ENCODE data around the gene MAPKAPK3.
"Not testable (repeated sequence)": the region's sequence is repeated elsewhere in the genome, so short reads cannot be mapped to it uniquely, and the experiment has no call there.

Gene MAPKAPK3

DNA sequence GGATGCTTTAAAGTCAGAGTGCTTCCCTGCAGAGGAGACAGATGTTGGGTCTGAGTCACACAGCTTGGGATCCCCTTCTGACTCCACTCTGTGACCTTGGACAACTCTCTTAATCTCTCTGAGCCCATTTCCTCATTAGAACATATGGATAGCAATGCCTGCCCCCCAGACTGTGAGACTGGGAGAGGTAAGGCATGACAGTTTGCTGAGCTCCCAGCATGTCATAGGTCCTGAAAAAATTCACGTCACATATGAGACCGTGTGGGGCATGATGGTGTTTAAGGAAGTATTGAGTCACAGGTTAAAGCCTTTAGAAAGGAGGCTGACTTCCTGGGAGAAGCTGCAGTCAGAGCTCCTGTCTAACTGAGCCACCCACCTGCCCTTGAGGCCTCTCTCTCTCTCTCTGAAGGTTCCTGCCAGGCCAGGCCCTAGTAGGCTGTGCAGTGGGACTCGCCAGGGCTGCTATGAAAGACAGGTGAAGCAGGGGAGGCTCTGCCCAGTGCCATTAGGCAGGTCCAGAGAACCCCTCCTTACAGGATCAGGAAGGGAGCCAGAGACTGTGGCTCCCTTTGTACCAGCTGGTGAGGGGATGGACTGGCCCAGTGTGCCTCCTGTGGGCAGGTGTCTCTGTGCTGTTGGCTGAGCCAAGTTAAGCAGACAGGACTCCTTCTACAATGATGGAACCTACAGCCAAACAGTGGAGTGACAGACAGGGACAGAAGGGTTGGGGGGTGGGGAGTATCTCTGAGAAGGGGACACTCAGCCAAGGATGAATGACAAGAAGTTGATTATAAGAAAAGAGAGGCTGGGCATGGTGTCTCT lies 38.3 kb downstream of the MAPKAPK3 start:
- DNase-seq (ENCODE audit: low read depth), result no peak

DNA sequence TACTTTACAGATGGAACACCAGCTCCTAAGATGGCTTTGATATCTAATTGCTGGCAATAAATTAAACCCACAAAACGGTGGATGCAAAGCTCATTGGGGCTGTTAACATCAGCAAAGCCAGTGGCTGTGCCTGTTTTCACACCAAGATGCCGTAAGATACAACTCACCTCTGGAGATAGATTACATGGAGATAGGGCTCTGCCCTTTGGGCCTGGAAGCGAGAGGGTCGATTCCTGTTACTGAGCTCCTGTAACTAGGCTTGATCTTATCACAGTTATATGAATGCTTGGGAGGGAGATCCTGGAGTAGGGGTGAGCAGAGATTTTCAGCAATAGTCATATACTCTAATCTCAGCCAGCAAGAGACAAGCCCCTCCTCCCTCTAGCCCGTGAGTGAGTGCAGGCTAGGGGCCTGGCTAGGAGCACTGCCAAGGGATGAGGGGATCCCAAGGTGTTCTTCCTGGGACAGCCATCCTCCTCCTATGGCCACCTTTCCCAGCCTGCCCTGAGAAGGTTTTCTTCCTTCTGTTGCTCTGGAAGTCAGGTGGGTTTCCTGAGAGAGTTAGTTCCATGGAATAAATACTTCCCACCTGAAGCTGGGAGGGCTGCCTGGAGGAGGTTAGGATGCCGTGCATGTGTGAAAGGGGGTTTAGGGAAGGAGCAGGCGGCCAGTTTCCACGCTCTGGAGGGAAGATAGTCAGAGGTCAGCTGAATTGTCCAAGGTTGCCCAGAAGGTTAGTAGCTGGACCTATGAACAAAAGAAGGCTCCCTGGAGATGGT lies 39.7 kb downstream of the MAPKAPK3 start:
- no peak for DNase-seq (ENCODE audit: low read depth)

GRCh38 chr3:50657407-50657806 lies 40.5 kb downstream of the MAPKAPK3 start:
- DNase-seq (ENCODE audit: low read depth), result no peak

DNA sequence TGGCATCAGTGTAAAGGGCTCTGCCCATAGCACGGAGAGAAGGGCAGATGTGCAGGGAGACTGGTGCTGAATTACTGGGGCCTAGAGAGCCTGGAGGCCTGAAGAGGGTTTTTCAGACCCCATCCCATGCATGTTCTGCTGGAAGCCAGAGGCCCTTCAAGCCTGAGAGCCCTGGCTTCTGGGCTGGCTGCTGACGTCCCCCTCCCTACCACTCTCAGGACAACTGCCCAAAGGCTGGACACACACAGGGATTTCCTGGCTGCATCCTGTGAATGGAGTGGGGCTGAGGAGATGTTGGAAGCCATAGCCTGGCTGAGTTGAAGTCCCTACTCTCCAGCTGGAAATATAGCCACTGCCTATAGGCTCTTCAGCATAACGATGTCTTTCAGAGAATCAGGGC lies 40.9 kb downstream of the MAPKAPK3 start:
- no peak for DNase-seq (ENCODE audit: low read depth)

- DNase-seq (ENCODE audit: low read depth), result no peak
Observed at GRCh38 chr3:50658416-50658815, 41.5 kb downstream of the MAPKAPK3 start.

- no peak for DNase-seq (ENCODE audit: low read depth)
Observed at GRCh38 chr3:50658831-50659230, 41.9 kb downstream of the MAPKAPK3 start.

DNA sequence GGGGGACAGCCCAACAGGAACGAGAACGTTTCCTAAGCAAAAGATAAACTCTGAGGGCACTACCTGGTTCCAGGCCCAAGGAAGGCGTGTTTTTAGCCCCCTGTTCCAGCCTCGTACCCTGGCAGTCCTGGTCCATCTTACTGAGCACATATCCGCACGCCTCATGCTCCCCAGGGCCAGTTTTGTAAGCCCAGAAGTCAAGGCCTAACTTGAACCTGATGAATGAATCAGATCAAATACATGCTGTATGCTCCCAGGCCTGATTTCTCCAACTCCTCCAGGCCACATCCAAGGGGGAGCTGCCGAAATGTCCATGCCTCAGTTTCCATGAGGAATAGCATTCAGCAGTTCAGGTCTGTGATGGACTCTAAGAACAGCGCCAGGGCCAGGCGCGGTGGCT lies 43.4 kb downstream of the MAPKAPK3 start:
- no peak for DNase-seq (ENCODE audit: low read depth)

- DNase-seq (ENCODE audit: low read depth), result no peak
Observed at GRCh38 chr3:50661321-50661837, 44.4 kb downstream of the MAPKAPK3 start.

DNA sequence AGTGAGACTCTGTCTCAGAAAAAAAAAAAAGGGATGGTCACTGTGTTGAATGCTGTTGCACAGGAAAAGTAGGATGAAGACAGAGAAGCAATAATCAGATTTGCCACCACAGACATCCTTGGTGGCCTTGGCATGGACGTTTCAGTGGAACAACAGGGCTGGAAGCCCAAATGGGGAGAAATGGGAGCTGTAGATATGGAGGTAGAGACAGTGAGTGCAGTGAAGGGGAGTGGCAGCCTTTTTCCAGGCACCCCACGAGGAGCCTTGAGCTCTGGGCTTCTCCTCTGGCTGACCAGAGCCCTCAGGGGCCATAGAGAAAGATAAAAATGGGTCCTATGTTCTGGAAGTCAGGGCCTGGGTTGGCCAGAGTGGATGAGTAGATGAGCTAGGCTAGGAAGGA lies 45.5 kb downstream of the MAPKAPK3 start:
- DNase-seq (ENCODE audit: low read depth), result no peak

GRCh38 chr3:50665081-50665840 lies 48.3 kb downstream of the MAPKAPK3 start:
- DNase-seq (ENCODE audit: low read depth), result no peak

DNA sequence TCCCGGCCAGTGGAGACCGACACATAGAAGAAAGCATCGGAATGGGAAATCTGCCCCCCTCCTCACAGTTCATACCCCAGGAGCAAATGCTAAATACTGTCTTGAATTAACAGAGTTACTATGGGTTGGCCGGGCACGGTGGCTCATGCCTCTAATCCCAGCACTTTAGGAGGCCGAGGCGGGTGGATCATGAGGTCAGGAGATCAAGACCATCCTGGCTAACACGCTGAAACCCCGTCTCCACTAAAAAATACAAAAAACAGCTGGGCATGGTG lies 48.8 kb downstream of the MAPKAPK3 start:
- DNase-seq (ENCODE audit: low read depth), result not testable (repeated sequence)

DNA sequence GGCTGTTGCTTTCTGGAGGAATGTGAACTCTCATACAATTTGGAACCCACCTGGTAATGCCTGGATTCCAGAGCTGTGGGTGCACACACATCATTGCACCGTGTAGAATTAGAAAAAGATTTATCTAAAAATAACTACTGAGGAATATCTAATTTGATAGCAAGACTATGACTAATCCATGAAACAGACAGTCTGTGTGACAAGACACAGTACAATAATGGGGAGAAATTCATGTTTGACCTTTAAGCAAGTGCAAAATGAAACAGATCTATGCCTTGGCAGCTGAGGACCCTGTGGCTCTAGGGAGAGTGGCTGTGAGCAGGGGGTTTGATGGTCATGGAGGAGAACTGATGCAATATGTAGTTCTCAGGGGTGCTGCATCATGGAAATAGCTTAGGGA lies 49.9 kb downstream of the MAPKAPK3 start:
- no peak for DNase-seq (ENCODE audit: low read depth)

- no peak for DNase-seq (ENCODE audit: low read depth)
Observed at GRCh38 chr3:50671331-50671730, 54.4 kb downstream of the MAPKAPK3 start.

GRCh38 chr3:50672656-50673055 lies 55.7 kb downstream of the MAPKAPK3 start:
- no peak for DNase-seq (ENCODE audit: low read depth)

GRCh38 chr3:50673931-50674330 lies 57.0 kb downstream of the MAPKAPK3 start:
- no peak for DNase-seq (ENCODE audit: low read depth)

DNA sequence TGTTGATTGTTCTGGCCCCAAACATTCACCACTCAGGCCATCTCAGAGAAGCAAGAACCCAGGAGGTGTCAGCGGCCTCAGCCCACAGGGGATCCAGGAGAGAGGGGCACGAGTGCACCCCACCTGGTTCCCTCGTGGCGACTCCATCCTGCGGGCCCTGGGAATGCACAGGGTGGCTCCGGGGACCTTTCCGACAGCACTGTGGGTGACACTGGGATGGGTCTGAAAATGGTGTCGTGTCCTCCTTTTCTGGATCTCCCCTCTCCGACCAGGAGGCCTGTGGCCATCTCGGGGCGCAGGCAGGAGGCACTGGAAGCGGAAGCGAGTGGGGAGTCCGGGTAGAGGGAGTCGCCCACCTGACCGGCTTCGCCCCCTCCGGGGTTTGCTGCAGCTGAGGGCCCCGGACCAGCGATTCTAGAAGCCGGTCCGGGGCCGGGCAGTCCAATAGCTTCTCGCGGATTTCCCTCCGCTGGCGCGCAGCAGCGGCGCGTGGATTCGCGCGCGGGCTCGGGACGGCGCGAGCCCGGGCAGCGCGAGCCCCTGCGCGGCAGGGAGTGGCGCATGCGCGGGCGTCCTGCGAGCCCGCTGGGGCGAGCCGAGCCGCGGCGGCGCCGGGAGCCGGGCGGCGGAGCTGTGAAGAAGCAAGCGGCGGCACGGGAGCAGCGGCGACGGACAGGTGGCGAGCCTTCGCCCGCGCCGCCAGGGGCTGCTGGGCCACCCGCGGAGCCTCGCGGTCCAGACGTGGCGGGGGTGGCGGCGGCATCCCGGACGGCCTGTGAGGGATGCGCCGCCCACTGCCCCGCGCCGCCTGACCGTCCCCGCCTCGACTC lies 57.6 kb downstream of the MAPKAPK3 start, which contains the start of gene DOCK3:
TSS of gene DOCK3 (plus strand) at position 579 of the 830 bp plus-strand sequence. CDS start 337 bp downstream, outside the sequence.
- DNase-seq (ENCODE audit: low read depth), result peak; percentile 48

- peak; percentile 31 for DNase-seq (ENCODE audit: low read depth)
Observed at GRCh38 chr3:50675179-50676030, 58.5 kb downstream of the MAPKAPK3 start.

DNA sequence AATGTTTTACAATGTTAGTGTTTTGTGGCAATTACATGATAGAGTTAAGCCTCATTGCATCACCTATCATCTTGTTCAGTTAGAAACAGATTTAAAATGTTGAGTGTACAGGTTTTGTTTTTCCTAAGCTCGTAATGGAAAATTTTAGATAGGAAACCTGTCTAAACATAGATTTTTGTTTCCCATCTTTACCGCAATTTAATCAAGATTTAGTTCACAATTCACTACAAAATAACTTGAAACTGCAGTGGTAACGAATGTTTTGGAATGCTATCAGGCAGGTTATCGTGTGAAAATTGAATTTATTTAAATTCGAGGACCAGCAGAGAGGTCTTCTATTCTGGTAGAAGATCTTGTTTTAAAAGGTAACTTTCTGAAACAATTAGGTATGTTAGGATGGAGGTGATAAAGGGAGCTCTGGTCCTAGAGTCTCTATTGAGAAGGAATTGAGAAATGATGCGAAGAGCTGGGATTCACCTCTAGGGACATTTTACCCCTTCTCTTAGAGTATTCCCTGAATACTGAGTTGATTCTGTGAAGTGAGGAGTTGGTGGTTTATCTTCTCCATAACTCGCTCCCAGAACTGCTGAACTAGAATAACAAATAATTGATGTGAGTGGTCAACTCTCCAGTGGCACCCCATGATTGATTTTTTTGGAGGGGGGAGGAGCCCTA lies 59.2 kb downstream of the MAPKAPK3 start:
- DNase-seq (ENCODE audit: low read depth), result no peak

DNA sequence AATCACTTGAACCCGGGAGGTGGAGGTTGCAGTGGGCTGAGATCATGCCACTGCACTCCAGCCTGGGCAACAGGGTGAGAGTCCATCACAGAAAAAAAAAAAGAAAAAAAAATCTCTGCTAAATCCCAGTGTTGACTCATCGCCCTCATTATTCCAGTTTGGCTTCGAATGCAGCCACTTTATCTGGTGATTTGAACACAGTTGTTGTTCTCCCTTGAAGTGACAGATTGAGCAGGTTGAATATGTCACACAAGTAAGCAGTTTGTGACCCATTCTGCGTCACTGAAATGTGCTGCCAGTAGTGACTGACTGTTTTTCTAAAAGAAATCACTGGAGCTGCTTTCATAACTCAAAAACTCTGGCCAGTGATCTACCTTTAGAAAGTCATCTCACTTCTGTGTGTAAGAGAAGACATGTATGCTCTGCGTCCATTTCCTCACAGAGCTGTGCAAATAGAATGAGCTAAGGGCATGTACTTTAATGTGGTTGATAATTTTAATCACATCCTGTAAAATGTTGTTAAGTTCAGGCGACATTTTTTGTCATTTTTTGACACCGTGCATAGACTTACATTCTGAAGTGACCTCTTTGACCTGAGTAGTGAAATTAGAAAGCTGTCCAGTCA lies 70.3 kb downstream of the MAPKAPK3 start:
- no peak for DNase-seq (ENCODE audit: low read depth)
